ENCODE data around the gene RASD2.

The RASD2 gene

GRCh38 chr22:35547987-35548721 is 7.5 kb downstream of the RASD2 start:
- peak; percentile 28 for DNase-seq (ENCODE audit: low read depth)
- no peak overlapping the region for H3K4me3 ChIP-seq (ENCODE audit: low read depth, low read length)
- TF ChIP-seq POLR2A (IDR thresholded peaks at IDR 0.05; ENCODE audit: extremely low read depth, insufficient read length) (no peak), CTCF (IDR thresholded peaks at IDR 0.05; ENCODE audit: low read depth, low read length) (peak; percentile 48)

GRCh38 chr22:35548722-35549112 is 8.1 kb downstream of the RASD2 start:
- DNase-seq (ENCODE audit: low read depth) = peak; percentile 55
- TF ChIP-seq POLR2A (IDR thresholded peaks at IDR 0.05; ENCODE audit: extremely low read depth, insufficient read length) = no peak
- TF ChIP-seq MYC (IDR thresholded peaks at IDR 0.05; ENCODE audit: low read depth, low read length) = no peak
- no peak overlapping the region for H3K4me3 ChIP-seq (ENCODE audit: low read depth, low read length)

- no peak for DNase-seq (ENCODE audit: low read depth)
- H3K4me3 ChIP-seq (ENCODE audit: low read depth, low read length) = no peak overlapping the region
- TF ChIP-seq MYC (IDR thresholded peaks at IDR 0.05; ENCODE audit: low read depth, low read length) = no peak
- TF ChIP-seq CTCF (IDR thresholded peaks at IDR 0.05; ENCODE audit: low read depth, low read length) = no peak
- no peak for TF ChIP-seq POLR2A (IDR thresholded peaks at IDR 0.05; ENCODE audit: extremely low read depth, insufficient read length)
- TF ChIP-seq MAX (IDR thresholded peaks at IDR 0.05; ENCODE audit: low read depth, low read length) = no peak
Observed at GRCh38 chr22:35549328-35549727, 8.7 kb downstream of the RASD2 start.

- H3K4me3 ChIP-seq (ENCODE audit: low read depth, low read length) = no peak overlapping the region
- DNase-seq (ENCODE audit: low read depth) = no peak
- no peak for TF ChIP-seq CTCF (IDR thresholded peaks at IDR 0.05; ENCODE audit: low read depth, low read length)
- TF ChIP-seq POLR2A (IDR thresholded peaks at IDR 0.05; ENCODE audit: extremely low read depth, insufficient read length) = no peak
- no peak for TF ChIP-seq MAX (IDR thresholded peaks at IDR 0.05; ENCODE audit: low read depth, low read length)
Observed at GRCh38 chr22:35551549-35552177, 11.0 kb downstream of the RASD2 start.

GRCh38 chr22:35552196-35552842 is 11.7 kb downstream of the RASD2 start:
- TF ChIP-seq MYC (IDR thresholded peaks at IDR 0.05; ENCODE audit: low read depth, low read length) = no peak
- no peak for TF ChIP-seq MAX (IDR thresholded peaks at IDR 0.05; ENCODE audit: low read depth, low read length)
- no peak for TF ChIP-seq CTCF (IDR thresholded peaks at IDR 0.05; ENCODE audit: low read depth, low read length)
- TF ChIP-seq POLR2A (IDR thresholded peaks at IDR 0.05; ENCODE audit: extremely low read depth, insufficient read length) = no peak
- no peak overlapping the region for H3K4me3 ChIP-seq (ENCODE audit: low read depth, low read length)
- peak; percentile 77 for DNase-seq (ENCODE audit: low read depth)

GRCh38 chr22:35552846-35553245 is 12.2 kb downstream of the RASD2 start:
- no peak overlapping the region for H3K4me3 ChIP-seq (ENCODE audit: low read depth, low read length)
- TF ChIP-seq POLR2A (IDR thresholded peaks at IDR 0.05; ENCODE audit: extremely low read depth, insufficient read length) (no peak), CTCF (IDR thresholded peaks at IDR 0.05; ENCODE audit: low read depth, low read length) (no peak), MYC (IDR thresholded peaks at IDR 0.05; ENCODE audit: low read depth, low read length) (no peak), MAX (IDR thresholded peaks at IDR 0.05; ENCODE audit: low read depth, low read length) (no peak)
- DNase-seq (ENCODE audit: low read depth) = no peak

Measured in NB4 (cell line).